Uterus (tissue), 2 donors: ENCODE results near the gene LRRC59.

ENCODE experiments used
- POLR2A ChIP-seq, 2 donors: fragments of 450-650 bp; IDR thresholded peaks; one replicate each; pipeline ENCODE4 v1.6.1; 2016; ENCODE audit warnings: antibody characterized with exemption in 2 of 2, mild to moderate bottlenecking in 1 of 2, moderate library complexity in 1 of 2
- TF ChIP-seq, protein P1 (sequence below), 4 experiments: fragments of 200-600 bp in 2 of 4; fragments of 450-650 bp in 2 of 4; sonication (generic) in 2 of 4; IDR thresholded peaks; one replicate each; pipeline ENCODE4 v1.5.1; 2016 to 2019; ENCODE audit warnings: antibody characterized with exemption in 4 of 4, mild to moderate bottlenecking in 2 of 4, moderate library complexity in 1 of 4

DNA sequence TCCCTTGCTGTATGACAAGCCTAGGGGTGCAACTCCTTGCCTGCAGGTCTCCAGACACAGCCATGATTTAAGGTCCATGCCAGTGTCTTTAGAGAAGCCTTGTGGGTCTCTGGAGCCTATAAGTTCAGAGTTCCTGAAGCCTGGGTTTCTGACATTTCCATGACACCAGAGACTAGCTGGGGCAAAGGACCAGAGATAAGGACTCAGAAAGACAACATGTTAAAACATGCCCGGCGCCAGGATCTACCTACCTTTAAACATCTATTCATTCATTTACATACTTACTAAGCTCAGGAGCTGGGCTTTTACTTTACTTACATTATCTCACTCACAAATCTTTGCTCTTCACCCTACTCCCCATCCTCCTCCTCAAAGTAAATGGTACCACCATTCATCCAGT is 25.8 kb downstream of the LRRC59 start:
- TF ChIP-seq, protein P1, sequence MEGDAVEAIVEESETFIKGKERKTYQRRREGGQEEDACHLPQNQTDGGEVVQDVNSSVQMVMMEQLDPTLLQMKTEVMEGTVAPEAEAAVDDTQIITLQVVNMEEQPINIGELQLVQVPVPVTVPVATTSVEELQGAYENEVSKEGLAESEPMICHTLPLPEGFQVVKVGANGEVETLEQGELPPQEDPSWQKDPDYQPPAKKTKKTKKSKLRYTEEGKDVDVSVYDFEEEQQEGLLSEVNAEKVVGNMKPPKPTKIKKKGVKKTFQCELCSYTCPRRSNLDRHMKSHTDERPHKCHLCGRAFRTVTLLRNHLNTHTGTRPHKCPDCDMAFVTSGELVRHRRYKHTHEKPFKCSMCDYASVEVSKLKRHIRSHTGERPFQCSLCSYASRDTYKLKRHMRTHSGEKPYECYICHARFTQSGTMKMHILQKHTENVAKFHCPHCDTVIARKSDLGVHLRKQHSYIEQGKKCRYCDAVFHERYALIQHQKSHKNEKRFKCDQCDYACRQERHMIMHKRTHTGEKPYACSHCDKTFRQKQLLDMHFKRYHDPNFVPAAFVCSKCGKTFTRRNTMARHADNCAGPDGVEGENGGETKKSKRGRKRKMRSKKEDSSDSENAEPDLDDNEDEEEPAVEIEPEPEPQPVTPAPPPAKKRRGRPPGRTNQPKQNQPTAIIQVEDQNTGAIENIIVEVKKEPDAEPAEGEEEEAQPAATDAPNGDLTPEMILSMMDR (IDR thresholded peaks at IDR 0.05), result no peak
- TF ChIP-seq POLR2A (IDR thresholded peaks at IDR 0.05), result no peak
